ENCODE data around the gene ZSWIM6. TPM values are rescaled to one million over a fixed set of nuclear protein-coding genes. Genes with fewer than 3 reads are reported as not detected.
A peak's percentile ranks its signal among the peaks of the same experiment; 100 is the strongest.

ZSWIM6 gene
- 1 to 10 TPM; 6.1 to 6.5 TPM for total RNA-seq

DNA sequence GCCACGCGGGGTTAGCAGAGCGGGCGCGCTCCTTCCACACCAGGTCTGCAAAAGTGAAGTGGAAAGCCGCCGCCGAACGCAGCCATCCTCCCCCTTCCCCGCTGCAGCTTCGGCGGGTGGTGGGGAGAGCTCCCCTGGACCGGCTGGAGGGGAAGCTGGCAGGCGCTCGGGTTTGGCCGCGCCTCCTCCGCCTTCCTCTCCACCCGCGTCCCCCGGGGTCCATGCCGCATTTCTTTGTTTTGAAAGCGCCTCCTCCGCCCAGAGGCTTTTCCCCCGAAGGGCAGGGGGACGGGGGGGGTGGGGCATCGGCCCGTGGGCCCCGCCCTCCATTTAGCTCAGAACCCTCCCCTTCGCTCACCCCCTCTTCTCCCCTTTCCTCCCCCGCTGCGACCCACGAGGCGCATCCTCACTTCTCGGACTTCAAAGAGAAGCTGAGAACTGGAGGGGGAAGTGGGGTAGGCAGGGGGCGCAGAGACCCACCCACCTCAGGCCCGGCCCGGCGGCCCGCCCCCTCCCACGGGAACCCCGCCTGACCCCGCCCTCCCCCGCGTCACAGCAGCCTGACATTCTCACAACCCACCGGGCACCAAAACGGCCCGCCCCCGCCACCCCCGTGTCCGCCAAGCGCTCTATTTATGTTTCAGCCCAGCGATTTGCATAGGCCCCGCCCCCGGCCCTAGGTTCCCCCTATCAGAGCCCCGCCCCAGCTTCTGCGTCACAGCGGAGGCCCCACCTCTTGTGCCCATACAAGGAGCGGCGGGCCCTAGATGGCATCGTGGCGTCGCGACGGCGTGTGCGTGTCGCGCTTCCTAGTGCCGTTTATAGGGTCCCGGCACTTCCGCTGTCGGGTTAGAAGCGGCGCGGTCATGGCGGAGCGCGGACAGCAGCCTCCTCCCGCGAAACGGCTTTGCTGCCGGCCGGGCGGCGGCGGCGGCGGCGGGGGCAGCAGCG, at the start of gene ZSWIM6:
Gene ZSWIM6, plus strand, starts transcription at position 852 of the 951 bp plus-strand sequence. Its CDS starts 15 bp downstream, at position 867.
- POLR2A ChIA-PET, result interaction anchor here (0.6 to 1.6 kb wide), 13 partner anchors 25 to 633 kb away, joined by 3 to 9 read pairs (median 3); partner anchors contain the start of genes DEPDC1B and SMIM15
- Mint-ChIP-seq H3K9me3 (no peaks in the 10 kb centered on the region), H3K4me1 (peaks cover 35% of the 10 kb centered on the region), H3K36me3 (peaks cover 7% of the 10 kb centered on the region), H3K27ac (peak within 1 kb of the TSS; percentile 94), H3K4me3 (peak within 1 kb of the TSS; percentile 90), H3K27me3 (peaks cover 47% of the 10 kb centered on the region)
- DNase-seq, result peak; percentile 97
- ATAC-seq (ENCODE audit: low read depth), result peak; percentile 81

GRCh38 chr5:61283471-61283870, 48.6 kb upstream of the ZSWIM6 start:
- no peak overlapping the region for H3K27ac Mint-ChIP-seq
- peak; percentile 32 for ATAC-seq (ENCODE audit: low read depth)

DNA sequence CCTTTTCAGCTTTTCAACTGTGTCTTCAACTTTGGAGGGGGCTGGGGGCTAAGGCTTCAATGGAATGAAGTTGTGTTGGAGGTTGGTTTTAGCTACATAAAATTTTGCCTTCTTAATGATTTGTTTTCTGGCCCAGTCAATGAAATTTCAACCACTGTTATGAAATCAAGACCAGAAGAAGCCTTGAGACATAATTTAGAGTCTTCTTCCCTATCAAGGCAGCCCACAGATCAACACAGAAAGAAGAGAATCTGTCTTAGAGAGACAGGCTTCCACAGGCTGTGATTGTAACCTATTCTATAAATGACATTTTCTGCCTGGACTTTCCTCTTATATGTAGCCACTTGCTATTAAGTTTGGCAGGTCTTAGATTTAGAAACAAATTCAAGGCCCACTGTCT, 46.5 kb upstream of the ZSWIM6 start:
- no peak overlapping the region for H3K27ac Mint-ChIP-seq
- no peak for DNase-seq
- no peaks in the 10 kb centered on the region for H3K9me3 Mint-ChIP-seq
- H3K36me3 Mint-ChIP-seq, result no peaks in the 10 kb centered on the region
- no peak for ATAC-seq (ENCODE audit: low read depth)
- no peaks in the 10 kb centered on the region for H3K4me1 Mint-ChIP-seq
- peaks cover 2% of the 10 kb centered on the region for H3K27me3 Mint-ChIP-seq
- H3K4me3 Mint-ChIP-seq, result no peak overlapping the region
- POLR2A ChIA-PET, result interaction anchor here (0.9 kb wide), 1 partner anchor 46 kb away, joined by 3 read pairs; the partner anchor contains the start of gene ZSWIM6

More at GRCh38 chr5:61283471-61283870, 48.6 kb upstream of the ZSWIM6 start:
- POLR2A ChIA-PET, result interaction anchor here (1.0 kb wide), 1 partner anchor 48 kb away, joined by 3 read pairs; the partner anchor contains the start of gene ZSWIM6
- Mint-ChIP-seq H3K4me3 (no peak overlapping the region), H3K27me3 (peaks cover 2% of the 10 kb centered on the region), H3K9me3 (no peaks in the 10 kb centered on the region), H3K4me1 (no peaks in the 10 kb centered on the region), H3K36me3 (no peaks in the 10 kb centered on the region)
- no peak for DNase-seq

DNA sequence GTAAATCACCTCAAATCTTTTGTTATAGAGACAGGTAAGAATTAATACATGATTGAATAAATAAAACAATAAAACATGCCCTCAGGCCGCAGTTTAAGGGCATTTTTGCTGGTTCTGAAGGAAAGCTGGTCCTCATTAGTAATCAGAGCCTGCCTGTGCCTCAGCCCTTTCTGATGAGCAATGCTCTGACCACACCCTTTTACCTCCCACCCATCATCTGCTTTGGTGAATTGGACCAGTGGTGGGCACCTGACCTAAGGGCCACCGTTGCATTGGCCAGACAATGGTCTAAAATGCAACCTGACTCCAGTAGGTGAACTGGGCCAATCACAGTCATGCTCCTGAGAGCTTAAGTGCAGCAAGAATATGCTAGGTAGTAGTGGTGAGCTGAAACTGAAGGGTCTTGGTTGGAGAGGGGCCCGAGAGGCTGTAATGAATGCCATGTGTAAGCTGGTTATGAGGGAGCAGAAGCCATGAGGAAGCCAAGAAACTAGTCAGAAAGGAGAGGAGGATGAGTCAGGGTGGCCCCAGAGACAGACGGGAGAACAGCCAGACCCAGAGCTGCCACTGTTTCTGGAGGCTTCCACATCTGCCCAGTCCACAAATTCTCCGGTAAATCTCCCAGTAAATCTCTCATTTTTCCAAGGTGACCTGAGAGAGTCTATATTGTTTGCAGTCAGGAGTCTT, 45.5 kb upstream of the ZSWIM6 start:
- H3K4me3 Mint-ChIP-seq, result no peak overlapping the region
- POLR2A ChIA-PET, result no interaction called here
- peaks cover 2% of the 10 kb centered on the region for H3K27me3 Mint-ChIP-seq
- ATAC-seq (ENCODE audit: low read depth), result no peak
- DNase-seq, result no peak
- H3K9me3 Mint-ChIP-seq, result no peaks in the 10 kb centered on the region
- H3K27ac Mint-ChIP-seq, result no peak overlapping the region
- no peaks in the 10 kb centered on the region for H3K36me3 Mint-ChIP-seq
- H3K4me1 Mint-ChIP-seq, result peaks cover 3% of the 10 kb centered on the region

GRCh38 chr5:61287474-61287873, 44.6 kb upstream of the ZSWIM6 start:
- ATAC-seq (ENCODE audit: low read depth) (no peak), DNase-seq (no peak)
- Mint-ChIP-seq H3K4me3 (no peak overlapping the region), H3K4me1 (peaks cover 3% of the 10 kb centered on the region), H3K9me3 (no peaks in the 10 kb centered on the region), H3K27ac (no peak overlapping the region), H3K27me3 (peaks cover 2% of the 10 kb centered on the region), H3K36me3 (no peaks in the 10 kb centered on the region)
- POLR2A ChIA-PET, result no interaction called here

GRCh38 chr5:61289241-61289640, 42.8 kb upstream of the ZSWIM6 start:
- ATAC-seq (ENCODE audit: low read depth) (no peak), DNase-seq (no peak)
- H3K4me3 Mint-ChIP-seq, result no peak overlapping the region
- no peaks in the 10 kb centered on the region for H3K36me3 Mint-ChIP-seq
- peaks cover 3% of the 10 kb centered on the region for H3K4me1 Mint-ChIP-seq
- no peaks in the 10 kb centered on the region for H3K9me3 Mint-ChIP-seq
- no peaks in the 10 kb centered on the region for H3K27me3 Mint-ChIP-seq
- H3K27ac Mint-ChIP-seq, result no peak overlapping the region
- POLR2A ChIA-PET, result no interaction called here

GRCh38 chr5:61289669-61290306, 42.3 kb upstream of the ZSWIM6 start:
- no peak for ATAC-seq (ENCODE audit: low read depth)
- DNase-seq, result no peak
- POLR2A ChIA-PET, result no interaction called here
- Mint-ChIP-seq H3K27me3 (no peaks in the 10 kb centered on the region), H3K27ac (no peak overlapping the region), H3K36me3 (no peaks in the 10 kb centered on the region), H3K9me3 (no peaks in the 10 kb centered on the region), H3K4me3 (no peak overlapping the region), H3K4me1 (peaks cover 3% of the 10 kb centered on the region)

- POLR2A ChIA-PET, result no interaction called here
These were observed 41.3 kb upstream of the ZSWIM6 start for GRCh38 chr5:61290791-61291210.

GRCh38 chr5:61292062-61292657, 39.9 kb upstream of the ZSWIM6 start:
- DNase-seq (no peak), ATAC-seq (ENCODE audit: low read depth) (no peak)
- peaks cover 2% of the 10 kb centered on the region for H3K36me3 Mint-ChIP-seq
- POLR2A ChIA-PET, result no interaction called here
- H3K9me3 Mint-ChIP-seq, result peaks cover 2% of the 10 kb centered on the region
- peaks cover 3% of the 10 kb centered on the region for H3K4me1 Mint-ChIP-seq
- H3K4me3 Mint-ChIP-seq, result no peak overlapping the region
- H3K27me3 Mint-ChIP-seq, result peaks cover 2% of the 10 kb centered on the region
- no peak overlapping the region for H3K27ac Mint-ChIP-seq

More at GRCh38 chr5:61290791-61291210, 41.3 kb upstream of the ZSWIM6 start:
- peaks cover 3% of the 10 kb centered on the region for H3K4me1 Mint-ChIP-seq
- H3K4me3 Mint-ChIP-seq, result no peak overlapping the region
- peaks cover 2% of the 10 kb centered on the region for H3K9me3 Mint-ChIP-seq
- H3K27me3 Mint-ChIP-seq, result peaks cover 2% of the 10 kb centered on the region
- no peak overlapping the region for H3K27ac Mint-ChIP-seq
- ATAC-seq (ENCODE audit: low read depth) (no peak), DNase-seq (no peak)
- peaks cover 2% of the 10 kb centered on the region for H3K36me3 Mint-ChIP-seq

DNA sequence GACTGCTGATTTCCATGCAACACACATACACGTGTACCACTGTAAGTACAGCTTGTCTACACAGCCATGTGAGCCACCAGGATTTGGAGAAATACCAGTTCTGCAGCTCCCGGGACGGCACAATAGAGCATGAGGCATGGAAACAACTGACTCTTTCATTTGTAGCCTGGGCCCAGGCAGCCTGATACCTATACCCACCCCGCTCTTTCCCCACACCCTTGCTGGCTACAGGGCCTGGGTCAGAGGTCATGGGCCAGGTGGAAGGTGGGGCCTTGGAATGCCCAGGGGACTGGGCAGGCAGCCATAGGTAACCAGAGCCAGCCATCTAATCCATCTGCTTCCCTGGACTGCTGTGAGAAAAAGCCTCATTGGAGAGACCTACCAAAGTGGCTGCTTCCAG, 39.0 kb upstream of the ZSWIM6 start:
- ATAC-seq (ENCODE audit: low read depth) (no peak), DNase-seq (no peak)
- peaks cover 2% of the 10 kb centered on the region for H3K27me3 Mint-ChIP-seq
- H3K4me3 Mint-ChIP-seq, result no peak overlapping the region
- H3K27ac Mint-ChIP-seq, result no peak overlapping the region
- H3K36me3 Mint-ChIP-seq, result peaks cover 2% of the 10 kb centered on the region
- POLR2A ChIA-PET, result no interaction called here
- H3K9me3 Mint-ChIP-seq, result peaks cover 2% of the 10 kb centered on the region
- peaks cover 3% of the 10 kb centered on the region for H3K4me1 Mint-ChIP-seq

DNA sequence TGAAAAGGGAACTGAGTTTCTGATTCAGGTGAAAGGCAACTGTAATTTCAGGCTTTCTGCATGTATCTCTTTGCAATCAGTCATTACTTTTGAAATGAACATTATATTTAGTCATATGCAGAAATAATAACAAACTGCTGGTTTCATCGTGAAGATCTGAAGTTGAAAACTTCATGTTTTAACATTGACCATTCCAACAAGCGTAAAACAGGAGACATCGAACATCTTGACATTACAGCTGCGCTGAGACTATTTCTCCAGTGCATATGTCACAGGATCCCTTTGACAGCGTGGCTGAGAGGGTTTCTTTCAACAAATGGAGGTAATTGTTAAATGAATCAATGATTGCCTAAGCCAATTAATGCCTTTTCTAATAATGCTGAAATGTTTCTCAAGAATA, 38.2 kb upstream of the ZSWIM6 start:
- no peak overlapping the region for H3K4me3 Mint-ChIP-seq
- POLR2A ChIA-PET, result no interaction called here
- H3K36me3 Mint-ChIP-seq, result peaks cover 2% of the 10 kb centered on the region
- H3K27me3 Mint-ChIP-seq, result peaks cover 2% of the 10 kb centered on the region
- DNase-seq (no peak), ATAC-seq (ENCODE audit: low read depth) (no peak)
- peaks cover 2% of the 10 kb centered on the region for H3K9me3 Mint-ChIP-seq
- no peak overlapping the region for H3K27ac Mint-ChIP-seq
- H3K4me1 Mint-ChIP-seq, result peaks cover 3% of the 10 kb centered on the region

GRCh38 chr5:61295365-61295764, 36.7 kb upstream of the ZSWIM6 start:
- Mint-ChIP-seq H3K4me3 (no peak overlapping the region), H3K27me3 (peaks cover 2% of the 10 kb centered on the region), H3K4me1 (peaks cover 3% of the 10 kb centered on the region), H3K27ac (no peak overlapping the region), H3K9me3 (peaks cover 2% of the 10 kb centered on the region), H3K36me3 (peaks cover 2% of the 10 kb centered on the region)
- DNase-seq (no peak), ATAC-seq (ENCODE audit: low read depth) (no peak)
- POLR2A ChIA-PET, result no interaction called here

- no peak overlapping the region for H3K27ac Mint-ChIP-seq
- peaks cover 2% of the 10 kb centered on the region for H3K36me3 Mint-ChIP-seq
- H3K4me3 Mint-ChIP-seq, result no peak overlapping the region
- H3K9me3 Mint-ChIP-seq, result peaks cover 2% of the 10 kb centered on the region
- H3K27me3 Mint-ChIP-seq, result peaks cover 2% of the 10 kb centered on the region
- POLR2A ChIA-PET, result no interaction called here
- no peaks in the 10 kb centered on the region for H3K4me1 Mint-ChIP-seq
- DNase-seq (no peak), ATAC-seq (ENCODE audit: low read depth) (no peak)
These were observed 34.0 kb upstream of the ZSWIM6 start for GRCh38 chr5:61298066-61298465.

All from activated naive CD8-positive, alpha-beta T cell treated with anti-CD3 and anti-CD28 coated beads, Interleukin-2, amount 10 ng/mL, durations not matched to agents 7 days and 5 days (primary cell).